ENCODE results near the gene UHRF1. TPM values are rescaled to one million over a fixed set of nuclear protein-coding genes. Genes with fewer than 3 reads are reported as not detected.

The UHRF1 gene
- total and polyA plus RNA-seq, 2 of the 13 experiments (the other 11 are each of a cell fraction or from before 2014, with no cell fraction given), result 6.8 to 78.4 TPM

- no peak for TF ChIP-seq HBP1 (CRISPR knock-in tag; IDR thresholded peaks at IDR 0.05; ENCODE audit: low read depth)
- no peak for TF ChIP-seq TBL1XR1 (IDR thresholded peaks at IDR 0.05; ENCODE audit: borderline replicate concordance, low read length, partially characterized antibody)
- TF ChIP-seq ZNF530 (CRISPR knock-in tag; IDR thresholded peaks at IDR 0.05; ENCODE audit: low read depth), result no peak
- TF ChIP-seq ZNF350 (CRISPR knock-in tag; IDR thresholded peaks at IDR 0.05; ENCODE audit: borderline replicate concordance, low read depth), result peak; percentile 52; the same call in 1 of the 2 replicates
- TF ChIP-seq IKZF5 (CRISPR knock-in tag; IDR thresholded peaks at IDR 0.05), result peak; percentile 46; the same call in 1 of the 2 replicates
- TF ChIP-seq ZNF343 (CRISPR knock-in tag; IDR thresholded peaks at IDR 0.05), result peak; percentile 65; the same call in 1 of the 2 replicates
- TF ChIP-seq ZNF546 (CRISPR knock-in tag; conservative IDR thresholded peaks at IDR 0.05), result no peak
- no peak for TF ChIP-seq PHF20 (CRISPR knock-in tag; IDR thresholded peaks at IDR 0.05)
- TF ChIP-seq ZNF574 (CRISPR knock-in tag; IDR thresholded peaks at IDR 0.05), result no peak
- TF ChIP-seq ZNF740 (CRISPR knock-in tag; IDR thresholded peaks at IDR 0.05), result 0 out of 2 replicates have a peak, but pooled peaks have one; percentile 0
- no peak for TF ChIP-seq ZNF891 (CRISPR knock-in tag; IDR thresholded peaks at IDR 0.05)
- no peak for TF ChIP-seq REXO4 (CRISPR knock-in tag; IDR thresholded peaks at IDR 0.05; ENCODE audit: borderline replicate concordance)
- no peak for TF ChIP-seq ZNF567 (CRISPR knock-in tag; IDR thresholded peaks at IDR 0.05; ENCODE audit: borderline replicate concordance)
- TF ChIP-seq ZBTB49 (CRISPR knock-in tag; IDR thresholded peaks at IDR 0.05; ENCODE audit: borderline replicate concordance), result no peak
- no peak for TF ChIP-seq ZNF775 (CRISPR knock-in tag; IDR thresholded peaks at IDR 0.05; ENCODE audit: borderline replicate concordance)
- no peak for TF ChIP-seq ZNF691 (CRISPR knock-in tag; IDR thresholded peaks at IDR 0.05; ENCODE audit: borderline replicate concordance, low read depth)
- TF ChIP-seq YY1 (IDR thresholded peaks at IDR 0.05; ENCODE audit: insufficient read depth, insufficient replicate concordance, low read depth, low read length), result no peak
- TF ChIP-seq TIGD3 (CRISPR knock-in tag; IDR thresholded peaks at IDR 0.05; ENCODE audit: borderline replicate concordance), result no peak
These were observed 62.1 kb downstream of the UHRF1 start (continued) for GRCh38 chr19:4971424-4971793.
